ENCODE results near the gene CFAP221.

The CFAP221 gene

GRCh38 chr2:119629323-119629825 is 85.1 kb downstream of the CFAP221 start:
- DNase-seq (ENCODE audit: low read depth in 2 of 2): no peak
- TF ChIP-seq, protein P1, sequence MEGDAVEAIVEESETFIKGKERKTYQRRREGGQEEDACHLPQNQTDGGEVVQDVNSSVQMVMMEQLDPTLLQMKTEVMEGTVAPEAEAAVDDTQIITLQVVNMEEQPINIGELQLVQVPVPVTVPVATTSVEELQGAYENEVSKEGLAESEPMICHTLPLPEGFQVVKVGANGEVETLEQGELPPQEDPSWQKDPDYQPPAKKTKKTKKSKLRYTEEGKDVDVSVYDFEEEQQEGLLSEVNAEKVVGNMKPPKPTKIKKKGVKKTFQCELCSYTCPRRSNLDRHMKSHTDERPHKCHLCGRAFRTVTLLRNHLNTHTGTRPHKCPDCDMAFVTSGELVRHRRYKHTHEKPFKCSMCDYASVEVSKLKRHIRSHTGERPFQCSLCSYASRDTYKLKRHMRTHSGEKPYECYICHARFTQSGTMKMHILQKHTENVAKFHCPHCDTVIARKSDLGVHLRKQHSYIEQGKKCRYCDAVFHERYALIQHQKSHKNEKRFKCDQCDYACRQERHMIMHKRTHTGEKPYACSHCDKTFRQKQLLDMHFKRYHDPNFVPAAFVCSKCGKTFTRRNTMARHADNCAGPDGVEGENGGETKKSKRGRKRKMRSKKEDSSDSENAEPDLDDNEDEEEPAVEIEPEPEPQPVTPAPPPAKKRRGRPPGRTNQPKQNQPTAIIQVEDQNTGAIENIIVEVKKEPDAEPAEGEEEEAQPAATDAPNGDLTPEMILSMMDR (IDR thresholded peaks at IDR 0.05; ENCODE audit: low read depth, low read length): no peak
- no peak overlapping the region for H3K4me3 ChIP-seq (replicated peaks in 1 of 2; ENCODE audit: low read depth in 2 of 2, low read length in 2 of 2)

- no peak overlapping the region for H3K4me3 ChIP-seq (replicated peaks in 1 of 2; ENCODE audit: low read depth in 2 of 2, low read length in 2 of 2)
- TF ChIP-seq, protein P1 (IDR thresholded peaks at IDR 0.05; ENCODE audit: low read depth, low read length): no peak
- no peak for DNase-seq (ENCODE audit: low read depth in 2 of 2)
Observed at GRCh38 chr2:119630121-119630520, 85.9 kb downstream of the CFAP221 start.

GRCh38 chr2:119637371-119637770 is 93.1 kb downstream of the CFAP221 start:
- TF ChIP-seq, protein P1 (IDR thresholded peaks at IDR 0.05; ENCODE audit: low read depth, low read length): no peak
- DNase-seq (ENCODE audit: low read depth in 2 of 2): no peak
- no peak overlapping the region for H3K4me3 ChIP-seq (replicated peaks in 1 of 2; ENCODE audit: low read depth in 2 of 2, low read length in 2 of 2)

DNA sequence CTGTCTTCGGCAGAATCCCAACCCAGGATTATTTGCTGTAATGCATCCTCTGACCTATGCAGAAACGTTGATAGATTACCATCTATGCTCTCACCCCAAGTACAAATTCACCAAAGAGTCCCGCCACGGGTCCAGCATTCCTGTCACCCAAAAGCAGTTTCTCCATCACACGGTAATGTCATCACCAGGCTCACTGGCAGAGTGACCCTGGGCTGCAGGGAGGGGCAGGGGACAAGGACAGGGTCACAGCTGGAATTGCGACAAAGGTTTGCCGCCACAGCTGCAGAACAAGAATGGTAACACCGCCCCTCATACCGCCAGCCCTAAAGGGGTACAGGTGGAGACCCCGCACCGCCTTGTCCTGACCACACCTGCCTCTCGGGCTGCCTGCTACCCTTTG is 94.0 kb downstream of the CFAP221 start:
- no peak overlapping the region for H3K4me3 ChIP-seq (replicated peaks in 1 of 2; ENCODE audit: low read depth in 2 of 2, low read length in 2 of 2)
- no peak for DNase-seq (ENCODE audit: low read depth in 2 of 2)
- TF ChIP-seq, protein P1 (IDR thresholded peaks at IDR 0.05; ENCODE audit: low read depth, low read length): no peak

GRCh38 chr2:119638685-119639554 is 94.7 kb downstream of the CFAP221 start:
- no peak overlapping the region for H3K4me3 ChIP-seq (replicated peaks in 1 of 2; ENCODE audit: low read depth in 2 of 2, low read length in 2 of 2)
- TF ChIP-seq, protein P1 (IDR thresholded peaks at IDR 0.05; ENCODE audit: low read depth, low read length): no peak
- peak in 1 of 2 donors; percentile 48 for DNase-seq (ENCODE audit: low read depth in 2 of 2)

- DNase-seq (ENCODE audit: low read depth in 2 of 2): peak; percentile 83
- no peak overlapping the region for H3K4me3 ChIP-seq (replicated peaks in 1 of 2; ENCODE audit: low read depth in 2 of 2, low read length in 2 of 2)
- TF ChIP-seq, protein P1 (IDR thresholded peaks at IDR 0.05; ENCODE audit: low read depth, low read length): peak; percentile 99
Observed at GRCh38 chr2:119641562-119642258, 97.5 kb downstream of the CFAP221 start.

Measured in cardiac fibroblast (primary cell).